Superior temporal gyrus (tissue), 1 donor: Measurements from ENCODE around the gene PELI2.

Source experiments
- DNase-seq: peaks from one replicate; pipeline ENCODE4 v3.0.0-alpha.2; 2016; ENCODE audit errors: extremely low spot score

The PELI2 gene

GRCh38 chr14:56299306-56299984 lies 181.2 kb downstream of the PELI2 start:
- no peak for DNase-seq

- DNase-seq: no peak
Observed at GRCh38 chr14:56300495-56300894, 182.3 kb downstream of the PELI2 start.

GRCh38 chr14:56304456-56304855 lies 186.2 kb downstream of the PELI2 start:
- no peak for DNase-seq

- no peak for DNase-seq
Observed at GRCh38 chr14:56309198-56309597, 191.0 kb downstream of the PELI2 start.

GRCh38 chr14:56310643-56311042 lies 192.4 kb downstream of the PELI2 start:
- DNase-seq: peak; percentile 29

GRCh38 chr14:56313789-56314188 lies 195.6 kb downstream of the PELI2 start:
- no peak for DNase-seq

- no peak for DNase-seq
Observed at GRCh38 chr14:56318393-56319115, 200.3 kb downstream of the PELI2 start.

GRCh38 chr14:56321861-56322260 lies 203.7 kb downstream of the PELI2 start:
- no peak for DNase-seq

GRCh38 chr14:56322531-56322930 lies 204.3 kb downstream of the PELI2 start:
- DNase-seq: no peak

GRCh38 chr14:56324454-56324853 lies 206.2 kb downstream of the PELI2 start:
- no peak for DNase-seq

GRCh38 chr14:56324856-56325699 lies 206.9 kb downstream of the PELI2 start:
- DNase-seq: no peak

- DNase-seq: no peak
Observed at GRCh38 chr14:56328021-56328420, 209.8 kb downstream of the PELI2 start.

GRCh38 chr14:56331592-56332216 lies 213.5 kb downstream of the PELI2 start:
- DNase-seq: no peak

GRCh38 chr14:56333359-56334292 lies 215.4 kb downstream of the PELI2 start:
- DNase-seq: no peak

- DNase-seq: no peak
Observed at GRCh38 chr14:56334458-56334857, 216.2 kb downstream of the PELI2 start.

- no peak for DNase-seq
Observed at GRCh38 chr14:56338674-56339073, 220.5 kb downstream of the PELI2 start.

GRCh38 chr14:56339855-56340701 lies 221.9 kb downstream of the PELI2 start:
- peak; percentile 92 for DNase-seq

- DNase-seq: no peak
Observed at GRCh38 chr14:56340932-56341331, 222.7 kb downstream of the PELI2 start.

GRCh38 chr14:56341766-56342493 lies 223.7 kb downstream of the PELI2 start:
- no peak for DNase-seq
